CD14-positive monocyte (primary cell): ENCODE measurements around the gene AP1G2. TPM values are rescaled to one million over a fixed set of nuclear protein-coding genes. Genes with fewer than 3 reads are reported as not detected.

Experiments
- DNase-seq, 3 donors: peaks; one replicate each; pipeline ENCODE4 v3.0.0-alpha.2; 2011 to 2022
- H2AFZ ChIP-seq: 2 replicates; pipeline ENCODE4 v1.6.0; 2012; ENCODE audit warnings: mild to moderate bottlenecking, low read depth, low read length, inconsistent platforms; ENCODE audit not compliant: insufficient read depth, poor library complexity, severe bottlenecking
- H3K27ac ChIP-seq, 2 donors: 1 replicate in 1 of 2; 2 replicates in 1 of 2; pipeline ENCODE4 v1.5.1; 2012 to 2013; ENCODE audit warnings: low read length in 2 of 2, control low read depth in 1 of 2, inconsistent platforms in 1 of 2, low read depth in 1 of 2, mild to moderate bottlenecking in 1 of 2
- H3K27me3 ChIP-seq, 2 donors: one replicate each; pipeline versions ENCODE4 v1.6.0 to v1.6.1; 2011 to 2013; ENCODE audit warnings: low read length in 2 of 2; ENCODE audit not compliant: control insufficient read depth in 2 of 2, insufficient read depth in 2 of 2
- H3K36me3 ChIP-seq, 2 donors: replicated peaks in 1 of 2; 1 replicate in 1 of 2; 2 replicates in 1 of 2; pipeline versions ENCODE4 v1.5.1 to v1.6.1; 2012 to 2013; ENCODE audit warnings: low read length in 2 of 2, control low read depth in 1 of 2, inconsistent platforms in 1 of 2, mild to moderate bottlenecking in 1 of 2; ENCODE audit not compliant: insufficient read depth in 2 of 2, control insufficient read depth in 1 of 2
- H3K4me1 ChIP-seq, 2 donors: 1 replicate in 1 of 2; 2 replicates in 1 of 2; pipeline versions ENCODE4 v1.5.1 to v1.6.1; 2012 to 2013; ENCODE audit warnings: low read length in 2 of 2, control low read depth in 1 of 2, inconsistent platforms in 1 of 2, mild to moderate bottlenecking in 1 of 2, moderate library complexity in 1 of 2; ENCODE audit not compliant: insufficient read depth in 2 of 2, control insufficient read depth in 1 of 2
- H3K4me2 ChIP-seq: replicated peaks from 2 replicates; pipeline ENCODE3; 2012; ENCODE audit warnings: low read length, moderate library complexity, mild to moderate bottlenecking; ENCODE audit not compliant: poor library complexity, severe bottlenecking; ENCODE audit errors: extremely low read depth
- H3K4me3 ChIP-seq, 3 experiments: fragments of 200-600 bp in 1 of 3; sonication (generic) in 1 of 3; replicated peaks in 1 of 3; 1 replicate in 2 of 3; 2 replicates in 1 of 3; pipeline ENCODE4 v1.5.1; 2011 to 2013; ENCODE audit warnings: low read length in 3 of 3, mild to moderate bottlenecking in 3 of 3, control low read depth in 2 of 3, low read depth in 2 of 3, inconsistent platforms in 1 of 3, moderate library complexity in 1 of 3
- H3K79me2 ChIP-seq: 2 replicates; pipeline ENCODE4 v1.6.0; 2012; ENCODE audit warnings: mild to moderate bottlenecking, control low read depth, inconsistent platforms, low read length, moderate library complexity; ENCODE audit not compliant: insufficient read depth
- H3K9ac ChIP-seq: 2 replicates; pipeline ENCODE4 v1.6.0; 2017; ENCODE audit warnings: low read length, mild to moderate bottlenecking; ENCODE audit not compliant: insufficient read depth, poor library complexity, severe bottlenecking
- H3K9me3 ChIP-seq, 2 donors: replicated peaks in 1 of 2; 1 replicate in 1 of 2; 2 replicates in 1 of 2; pipeline versions ENCODE4 v1.5.1 to v1.6.1; 2012 to 2013; ENCODE audit warnings: low read length in 2 of 2, control low read depth in 1 of 2; ENCODE audit not compliant: control insufficient read depth in 1 of 2, insufficient read depth in 1 of 2
- H4K20me1 ChIP-seq: 2 replicates; pipeline ENCODE4 v1.6.0; 2012; ENCODE audit warnings: mild to moderate bottlenecking, low read length, control low read depth, moderate library complexity; ENCODE audit not compliant: insufficient read depth
- H3K27ac Mint-ChIP-seq, 7 donors: one replicate each; pipeline ENCODE4 v1.8.0; 2020; ENCODE audit warnings: mild to moderate bottlenecking in 7 of 7, mixed read lengths in 7 of 7, moderate library complexity in 6 of 7, inconsistent platforms in 2 of 7
- H3K27me3 Mint-ChIP-seq, 3 donors: one replicate each; pipeline ENCODE4 v1.8.0; 2021 to 2022; ENCODE audit warnings: low read depth in 3 of 3, mild to moderate bottlenecking in 3 of 3, mixed read lengths in 3 of 3, moderate library complexity in 3 of 3, inconsistent platforms in 1 of 3
- H3K36me3 Mint-ChIP-seq, 2 donors: one replicate each; pipeline ENCODE4 v1.8.0; 2020; ENCODE audit warnings: mixed read lengths in 2 of 2, inconsistent platforms in 1 of 2, mild to moderate bottlenecking in 1 of 2
- H3K4me1 Mint-ChIP-seq: one replicate; pipeline ENCODE4 v1.8.0; 2020; ENCODE audit warnings: mild to moderate bottlenecking, mixed read lengths
- H3K4me3 Mint-ChIP-seq, 2 donors: one replicate each; pipeline ENCODE4 v1.8.0; 2020; ENCODE audit warnings: mild to moderate bottlenecking in 2 of 2, mixed read lengths in 2 of 2, moderate library complexity in 1 of 2
- H3K9me3 Mint-ChIP-seq, 7 donors: one replicate each; pipeline ENCODE4 v1.8.0; 2020 to 2022; ENCODE audit warnings: mixed read lengths in 7 of 7, mild to moderate bottlenecking in 6 of 7, moderate library complexity in 6 of 7, inconsistent platforms in 2 of 7
- WGBS: methylation state at CpG from one replicate; pipeline ENCODE4 v1.1.5; 2013; ENCODE audit warnings: missing lambda C conversion rate; ENCODE audit not compliant: insufficient coverage; 5-methylcytosine and 5-hydroxymethylcytosine counted together
- intact Hi-C, 2 donors: fragments of 100-400 bp; cut with micrococcal nuclease; formaldehyde crosslinking; loops; one replicate each; pipeline versions ENCODE4 v1.15.0 to v1.15.1; 2023
- polyA plus RNA-seq, 3 donors: library from polyadenylated mRNA; depleted of rRNA in 1 of 3; unstranded in 2 of 3; stranded (reverse) in 1 of 3; fragments of 300-500 nt in 2 of 3; fragments of >200 nt in 1 of 3; fragmentation: Illumina TruSeq in 2 of 3; gene quantifications; 1 replicate in 2 of 3; 2 replicates in 1 of 3; pipeline ENCODE4 v1.2.3, GENCODE V29; 2012 to 2021
- TF ChIP-seq, protein P1 (sequence below): fragments of 200-600 bp; IDR thresholded peaks from one replicate; pipeline ENCODE4 v1.8.0; 2022; ENCODE audit warnings: antibody characterized with exemption, mild to moderate bottlenecking

AP1G2 gene
- polyA plus RNA-seq, 3 donors: 32.2 to 437 (median 37.0) TPM

- H3K9me3 Mint-ChIP-seq: peaks cover 0 to 2% (median 0%) of the 10 kb centered on the region in 7 donors
- peaks cover 50 to 68% of the 10 kb centered on the region in 2 donors for H3K36me3 Mint-ChIP-seq
- Histone ChIP-seq H3K27ac (peak overlapping the region in 1 of 2 donors; percentile 24), H3K36me3 (peaks cover 50 to 64% of the 10 kb centered on the region in 2 donors), H4K20me1 (peaks cover 30% of the 10 kb centered on the region), H3K9me3 (no peaks in the 10 kb centered on the region), H3K4me3 (no peak overlapping the region), H2AFZ (no peak overlapping the region), H3K27me3 (no peaks in the 10 kb centered on the region), H3K9ac (no peak overlapping the region), H3K4me2 (no peak overlapping the region), H3K79me2 (peaks cover 15% of the 10 kb centered on the region), H3K4me1 (peaks cover 39 to 47% of the 10 kb centered on the region in 2 donors)
- H3K27ac Mint-ChIP-seq: peak overlapping the region in 4 of 7 donors; percentile 22 to 50 (median 30)
- no peak overlapping the region for H3K4me3 Mint-ChIP-seq
- intact Hi-C loops: loop anchor here in 1 of 2 donors (5.0 to 10.0 kb wide), 2 partner anchors 87 to 239 kb away; partner anchors contain the start of gene PABPN1
- H3K27me3 Mint-ChIP-seq: peaks cover 0 to 1% (median 0%) of the 10 kb centered on the region in 3 donors
- H3K4me1 Mint-ChIP-seq: peaks cover 48% of the 10 kb centered on the region
- WGBS: 90% methylated on average over 11 of the region's 13 CpGs
- no peak for DNase-seq
- TF ChIP-seq, protein P1, sequence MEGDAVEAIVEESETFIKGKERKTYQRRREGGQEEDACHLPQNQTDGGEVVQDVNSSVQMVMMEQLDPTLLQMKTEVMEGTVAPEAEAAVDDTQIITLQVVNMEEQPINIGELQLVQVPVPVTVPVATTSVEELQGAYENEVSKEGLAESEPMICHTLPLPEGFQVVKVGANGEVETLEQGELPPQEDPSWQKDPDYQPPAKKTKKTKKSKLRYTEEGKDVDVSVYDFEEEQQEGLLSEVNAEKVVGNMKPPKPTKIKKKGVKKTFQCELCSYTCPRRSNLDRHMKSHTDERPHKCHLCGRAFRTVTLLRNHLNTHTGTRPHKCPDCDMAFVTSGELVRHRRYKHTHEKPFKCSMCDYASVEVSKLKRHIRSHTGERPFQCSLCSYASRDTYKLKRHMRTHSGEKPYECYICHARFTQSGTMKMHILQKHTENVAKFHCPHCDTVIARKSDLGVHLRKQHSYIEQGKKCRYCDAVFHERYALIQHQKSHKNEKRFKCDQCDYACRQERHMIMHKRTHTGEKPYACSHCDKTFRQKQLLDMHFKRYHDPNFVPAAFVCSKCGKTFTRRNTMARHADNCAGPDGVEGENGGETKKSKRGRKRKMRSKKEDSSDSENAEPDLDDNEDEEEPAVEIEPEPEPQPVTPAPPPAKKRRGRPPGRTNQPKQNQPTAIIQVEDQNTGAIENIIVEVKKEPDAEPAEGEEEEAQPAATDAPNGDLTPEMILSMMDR: no peak
Measured at GRCh38 chr14:23564181-23564812, 3.3 kb downstream of the AP1G2 start.

DNA sequence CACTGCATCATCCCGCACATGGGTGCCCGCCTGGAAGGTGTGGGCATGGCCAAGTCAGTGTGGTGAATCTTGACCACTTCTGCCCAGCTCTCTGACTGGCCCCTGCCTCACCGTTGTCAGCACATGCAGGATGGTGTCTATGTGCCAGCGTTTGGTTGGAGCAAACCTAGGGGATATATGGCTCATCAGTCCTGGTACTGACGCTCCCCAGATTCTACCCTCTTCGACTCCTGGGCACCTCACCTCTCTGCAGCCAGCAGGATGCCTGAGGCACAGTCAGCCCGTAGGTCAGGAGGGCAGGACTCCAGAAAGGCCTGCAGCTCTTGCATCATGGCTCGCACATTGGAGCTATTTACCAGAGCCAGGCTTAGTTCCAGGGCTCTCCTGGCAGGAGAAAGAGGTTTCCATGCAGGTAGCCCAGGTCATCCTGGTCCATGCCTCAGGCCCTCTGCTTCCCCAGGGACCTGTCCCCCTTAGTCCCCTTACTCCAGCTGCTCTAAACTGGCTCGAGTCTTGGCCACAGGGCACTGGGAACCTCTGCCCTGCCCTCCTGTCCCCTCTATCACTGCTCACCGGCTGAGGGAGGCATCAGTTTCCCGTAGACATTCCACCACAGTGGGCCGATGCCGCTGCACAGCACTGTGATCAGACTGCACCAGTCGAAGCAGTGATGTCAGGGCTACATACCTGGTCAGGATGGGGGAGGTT lies 4.0 kb downstream of the AP1G2 start:
- Histone ChIP-seq H3K9me3 (no peaks in the 10 kb centered on the region), H2AFZ (no peak overlapping the region), H3K36me3 (peaks cover 57 to 71% of the 10 kb centered on the region in 2 donors), H3K9ac (no peak overlapping the region), H3K27me3 (no peaks in the 10 kb centered on the region), H4K20me1 (peaks cover 31% of the 10 kb centered on the region), H3K4me2 (no peak overlapping the region), H3K79me2 (peaks cover 15% of the 10 kb centered on the region), H3K4me3 (no peak overlapping the region), H3K4me1 (peaks cover 33 to 41% of the 10 kb centered on the region in 2 donors), H3K27ac (peak overlapping the region; percentile 24 to 34)
- intact Hi-C loops: loop anchor here in 1 of 2 donors (5.0 to 10.0 kb wide), 2 partner anchors 86 to 239 kb away; partner anchors contain the start of gene PABPN1
- H3K4me3 Mint-ChIP-seq: no peak overlapping the region
- peaks cover 41% of the 10 kb centered on the region for H3K4me1 Mint-ChIP-seq
- no peak for DNase-seq
- TF ChIP-seq, protein P1: no peak
- H3K27ac Mint-ChIP-seq: peak overlapping the region; percentile 22 to 87 (median 70)
- 95% methylated on average over 8 of the region's 14 CpGs for WGBS
- H3K9me3 Mint-ChIP-seq: peaks cover 0 to 2% (median 0%) of the 10 kb centered on the region in 7 donors
- peaks cover 53 to 74% of the 10 kb centered on the region in 2 donors for H3K36me3 Mint-ChIP-seq
- peaks cover 0 to 1% (median 0%) of the 10 kb centered on the region in 3 donors for H3K27me3 Mint-ChIP-seq
